ENCODE measurements around the gene SURF2.

Gene SURF2

DNA sequence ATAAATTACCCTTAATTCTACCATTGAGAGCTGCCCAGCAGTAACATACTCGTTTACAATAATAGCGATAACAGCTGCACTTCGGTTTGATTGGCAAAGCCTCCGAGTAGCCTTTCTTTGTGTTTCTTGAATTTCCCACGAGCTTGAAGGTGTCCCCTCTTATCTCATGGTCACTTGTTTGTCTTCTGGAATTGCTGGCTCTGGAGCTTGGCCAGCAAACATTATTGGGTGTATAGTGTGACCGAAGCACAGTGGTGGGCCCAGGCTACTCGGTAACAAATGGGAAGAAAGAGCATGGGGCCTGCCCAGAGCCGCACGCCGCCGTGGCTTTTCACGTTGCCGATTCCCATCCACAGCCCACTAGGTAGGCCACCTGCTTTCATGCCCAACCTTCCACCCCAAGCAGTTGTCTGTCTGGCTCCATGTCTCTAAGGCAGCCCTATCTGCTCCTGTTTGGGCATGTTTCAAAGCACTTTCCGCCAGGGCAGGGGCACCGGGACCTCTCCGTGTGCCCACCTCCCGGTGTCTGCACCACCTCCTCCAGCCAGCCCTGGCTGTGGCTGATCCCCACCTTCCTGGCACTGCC is 28.5 kb downstream of the SURF2 start:
- Histone ChIP-seq H3K27ac (no peak overlapping the region), H3K9me3 (ENCODE audit: severe bottlenecking) (no peaks in the 10 kb centered on the region), H3K27me3 (ENCODE audit: insufficient read depth, low read depth, severe bottlenecking) (no peaks in the 10 kb centered on the region), H3K36me3 (no peaks in the 10 kb centered on the region), H3K4me3 (ENCODE audit: low read depth, low read length) (no peak overlapping the region)
- DNase-seq: no peak
- TF ChIP-seq, protein P1, sequence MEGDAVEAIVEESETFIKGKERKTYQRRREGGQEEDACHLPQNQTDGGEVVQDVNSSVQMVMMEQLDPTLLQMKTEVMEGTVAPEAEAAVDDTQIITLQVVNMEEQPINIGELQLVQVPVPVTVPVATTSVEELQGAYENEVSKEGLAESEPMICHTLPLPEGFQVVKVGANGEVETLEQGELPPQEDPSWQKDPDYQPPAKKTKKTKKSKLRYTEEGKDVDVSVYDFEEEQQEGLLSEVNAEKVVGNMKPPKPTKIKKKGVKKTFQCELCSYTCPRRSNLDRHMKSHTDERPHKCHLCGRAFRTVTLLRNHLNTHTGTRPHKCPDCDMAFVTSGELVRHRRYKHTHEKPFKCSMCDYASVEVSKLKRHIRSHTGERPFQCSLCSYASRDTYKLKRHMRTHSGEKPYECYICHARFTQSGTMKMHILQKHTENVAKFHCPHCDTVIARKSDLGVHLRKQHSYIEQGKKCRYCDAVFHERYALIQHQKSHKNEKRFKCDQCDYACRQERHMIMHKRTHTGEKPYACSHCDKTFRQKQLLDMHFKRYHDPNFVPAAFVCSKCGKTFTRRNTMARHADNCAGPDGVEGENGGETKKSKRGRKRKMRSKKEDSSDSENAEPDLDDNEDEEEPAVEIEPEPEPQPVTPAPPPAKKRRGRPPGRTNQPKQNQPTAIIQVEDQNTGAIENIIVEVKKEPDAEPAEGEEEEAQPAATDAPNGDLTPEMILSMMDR (IDR thresholded peaks at IDR 0.05; ENCODE audit: low read depth, low read length): no peak

- DNase-seq: no peak
- Histone ChIP-seq H3K4me3 (ENCODE audit: low read depth, low read length) (no peak overlapping the region), H3K27me3 (ENCODE audit: insufficient read depth, low read depth, severe bottlenecking) (no peaks in the 10 kb centered on the region), H3K9me3 (ENCODE audit: severe bottlenecking) (no peaks in the 10 kb centered on the region), H3K27ac (no peak overlapping the region), H3K36me3 (no peaks in the 10 kb centered on the region)
- TF ChIP-seq, protein P1 (IDR thresholded peaks at IDR 0.05; ENCODE audit: low read depth, low read length): no peak
Measured at GRCh38 chr9:133385452-133385851, 29.1 kb downstream of the SURF2 start.

DNA sequence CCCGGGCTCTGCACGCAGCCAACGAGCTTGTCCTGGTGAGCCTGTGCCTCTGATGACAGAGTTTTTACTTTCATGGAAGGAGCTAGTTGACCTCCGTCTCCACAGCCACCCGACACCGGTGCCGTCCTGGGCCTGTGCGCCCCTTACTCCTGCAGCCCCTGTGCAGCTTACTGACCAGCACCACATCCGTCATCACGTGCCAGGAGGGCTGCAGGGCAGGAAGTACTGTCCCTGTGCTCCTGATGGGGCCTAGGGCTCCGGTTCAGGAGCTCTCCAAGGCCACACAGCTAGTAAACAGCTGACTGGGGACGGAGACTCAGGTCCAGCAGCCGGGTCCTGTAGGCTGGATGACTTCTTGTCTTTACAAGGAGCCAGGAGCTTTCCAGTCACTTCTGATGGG is 30.0 kb downstream of the SURF2 start:
- no peak overlapping the region for H3K27ac ChIP-seq
- no peaks in the 10 kb centered on the region for H3K36me3 ChIP-seq
- H3K4me3 ChIP-seq (ENCODE audit: low read depth, low read length): no peak overlapping the region
- TF ChIP-seq, protein P1 (IDR thresholded peaks at IDR 0.05; ENCODE audit: low read depth, low read length): no peak
- no peaks in the 10 kb centered on the region for H3K9me3 ChIP-seq (ENCODE audit: severe bottlenecking)
- no peak for DNase-seq
- no peaks in the 10 kb centered on the region for H3K27me3 ChIP-seq (ENCODE audit: insufficient read depth, low read depth, severe bottlenecking)

GRCh38 chr9:133387680-133388079 is 31.3 kb downstream of the SURF2 start:
- no peaks in the 10 kb centered on the region for H3K36me3 ChIP-seq
- no peaks in the 10 kb centered on the region for H3K27me3 ChIP-seq (ENCODE audit: insufficient read depth, low read depth, severe bottlenecking)
- TF ChIP-seq, protein P1 (IDR thresholded peaks at IDR 0.05; ENCODE audit: low read depth, low read length): no peak
- no peak overlapping the region for H3K27ac ChIP-seq
- no peak overlapping the region for H3K4me3 ChIP-seq (ENCODE audit: low read depth, low read length)
- no peak for DNase-seq
- H3K9me3 ChIP-seq (ENCODE audit: severe bottlenecking): no peaks in the 10 kb centered on the region

- H3K4me3 ChIP-seq (ENCODE audit: low read depth, low read length): no peak overlapping the region
- no peak for DNase-seq
- H3K36me3 ChIP-seq: no peaks in the 10 kb centered on the region
- TF ChIP-seq, protein P1 (IDR thresholded peaks at IDR 0.05; ENCODE audit: low read depth, low read length): no peak
- no peaks in the 10 kb centered on the region for H3K9me3 ChIP-seq (ENCODE audit: severe bottlenecking)
- H3K27ac ChIP-seq: no peak overlapping the region
- H3K27me3 ChIP-seq (ENCODE audit: insufficient read depth, low read depth, severe bottlenecking): no peaks in the 10 kb centered on the region
Measured at GRCh38 chr9:133389025-133389557, 32.7 kb downstream of the SURF2 start.

- H3K4me3 ChIP-seq (ENCODE audit: low read depth, low read length): no peak overlapping the region
- H3K27me3 ChIP-seq (ENCODE audit: insufficient read depth, low read depth, severe bottlenecking): no peaks in the 10 kb centered on the region
- no peak overlapping the region for H3K27ac ChIP-seq
- no peak for DNase-seq
- H3K36me3 ChIP-seq: no peaks in the 10 kb centered on the region
- H3K9me3 ChIP-seq (ENCODE audit: severe bottlenecking): no peaks in the 10 kb centered on the region
- TF ChIP-seq, protein P1 (IDR thresholded peaks at IDR 0.05; ENCODE audit: low read depth, low read length): no peak
Measured at GRCh38 chr9:133389562-133389961, 33.2 kb downstream of the SURF2 start.
